Ascending aorta (tissue), 2 donors: ENCODE results near the gene AKR1C3. TPM values are rescaled to one million over a fixed set of nuclear protein-coding genes. Genes with fewer than 3 reads are reported as not detected.
"Not testable (repeated sequence)": the region's sequence is repeated elsewhere in the genome, so short reads cannot be mapped to it uniquely, and the experiment has no call there.

ENCODE experiments used
- DNase-seq, 2 donors: peaks; one replicate each; pipeline ENCODE4 v3.0.0-alpha.2; 2019; ENCODE audit warnings: low spot score in 2 of 2
- H3K27ac ChIP-seq, 2 donors: fragments of 200-600 bp; sonication (generic); one replicate each; pipeline ENCODE4 v1.5.1; 2016 to 2017; ENCODE audit warnings: mild to moderate bottlenecking in 1 of 2
- H3K27me3 ChIP-seq: fragments of 200-600 bp; sonication (generic); one replicate; pipeline ENCODE4 v1.5.1; 2017
- H3K36me3 ChIP-seq, 2 donors: fragments of 200-600 bp; sonication (generic); one replicate each; pipeline ENCODE4 v1.5.1; 2016
- H3K4me1 ChIP-seq, 2 donors: fragments of 200-600 bp; sonication (generic); one replicate each; pipeline ENCODE4 v1.5.1; 2016 to 2017; ENCODE audit warnings: mild to moderate bottlenecking in 1 of 2
- H3K4me3 ChIP-seq, 2 donors: fragments of 200-600 bp; sonication (generic); one replicate each; pipeline ENCODE4 v1.5.1; 2016 to 2017; ENCODE audit warnings: mild to moderate bottlenecking in 1 of 2
- H3K9me3 ChIP-seq, 2 donors: fragments of 200-600 bp; sonication (generic); one replicate each; pipeline ENCODE4 v1.5.1; 2016
- CTCF ChIP-seq, 3 experiments: fragments of 200-600 bp in 2 of 3; fragments of 450-650 bp in 1 of 3; sonication (generic) in 2 of 3; IDR thresholded peaks; one replicate each; pipeline ENCODE4 v1.5.1; 2016 to 2019; ENCODE audit warnings: antibody characterized with exemption in 3 of 3, mild to moderate bottlenecking in 1 of 3, moderate library complexity in 1 of 3
- intact Hi-C: fragments of 100-400 bp; cut with DNase I; formaldehyde crosslinking; loops from one replicate; pipeline ENCODE4 v1.15.1; 2023
- total RNA-seq: library from RNA; depleted of rRNA; stranded (reverse); fragments of >200 nt; gene quantifications from one replicate; pipeline ENCODE4 v1.1.0, GENCODE V29; 2016

AKR1C3 gene
- total RNA-seq, 1 donor from 2014 or later: 64.4 TPM

- TF ChIP-seq CTCF (IDR thresholded peaks at IDR 0.05): no peak
- H3K27me3 ChIP-seq: no peaks in the 10 kb centered on the region
- H3K4me1 ChIP-seq: no peaks in the 10 kb centered on the region
- H3K36me3 ChIP-seq: peaks cover 26 to 48% of the 10 kb centered on the region in 2 donors
- no peaks in the 10 kb centered on the region for H3K9me3 ChIP-seq
- intact Hi-C loops: no loop called here
- no peak overlapping the region for H3K27ac ChIP-seq
- DNase-seq: no peak
- no peak overlapping the region for H3K4me3 ChIP-seq
These were observed 12.3 kb downstream of the AKR1C3 start for GRCh38 chr10:5106553-5106952.

GRCh38 chr10:5107860-5108526, 13.8 kb downstream of the AKR1C3 start:
- intact Hi-C loops: no loop called here
- peaks cover 22 to 37% of the 10 kb centered on the region in 2 donors for H3K36me3 ChIP-seq
- H3K27ac ChIP-seq: no peak overlapping the region
- no peak for DNase-seq
- no peaks in the 10 kb centered on the region for H3K4me1 ChIP-seq
- no peaks in the 10 kb centered on the region for H3K9me3 ChIP-seq
- TF ChIP-seq CTCF (IDR thresholded peaks at IDR 0.05): no peak
- no peak overlapping the region for H3K4me3 ChIP-seq
- H3K27me3 ChIP-seq: no peaks in the 10 kb centered on the region

- Histone ChIP-seq H3K4me1 (no peaks in the 10 kb centered on the region), H3K4me3 (no peak overlapping the region), H3K27ac (no peak overlapping the region), H3K36me3 (peaks cover 16 to 29% of the 10 kb centered on the region in 2 donors), H3K9me3 (no peaks in the 10 kb centered on the region), H3K27me3 (no peaks in the 10 kb centered on the region)
- no peak for TF ChIP-seq CTCF (IDR thresholded peaks at IDR 0.05)
- DNase-seq: no peak
- intact Hi-C loops: no loop called here
These were observed 14.6 kb downstream of the AKR1C3 start for GRCh38 chr10:5108658-5109416.

GRCh38 chr10:5109861-5110260, 15.6 kb downstream of the AKR1C3 start:
- H3K27ac ChIP-seq, H3K4me3 ChIP-seq, H3K9me3 ChIP-seq, H3K4me1 ChIP-seq, DNase-seq, H3K27me3 ChIP-seq, intact Hi-C loops: not testable (repeated sequence)
- peaks cover 13 to 25% of the 10 kb centered on the region in 2 donors for H3K36me3 ChIP-seq

- no peaks in the 10 kb centered on the region for H3K4me1 ChIP-seq
- no peak for TF ChIP-seq CTCF (IDR thresholded peaks at IDR 0.05)
- DNase-seq: no peak
These were observed 22.4 kb downstream of the AKR1C3 start for GRCh38 chr10:5116621-5117020.

GRCh38 chr10:5117026-5117425, 22.8 kb downstream of the AKR1C3 start:
- no peaks in the 10 kb centered on the region for H3K9me3 ChIP-seq
- no peak overlapping the region for H3K4me3 ChIP-seq
- intact Hi-C loops: no loop called here
- no peaks in the 10 kb centered on the region for H3K4me1 ChIP-seq
- no peak for TF ChIP-seq CTCF (IDR thresholded peaks at IDR 0.05)
- no peak overlapping the region for H3K27ac ChIP-seq
- H3K36me3 ChIP-seq: no peaks in the 10 kb centered on the region
- DNase-seq: no peak
- H3K27me3 ChIP-seq: no peaks in the 10 kb centered on the region

More at GRCh38 chr10:5116621-5117020, 22.4 kb downstream of the AKR1C3 start:
- Histone ChIP-seq H3K27ac (no peak overlapping the region), H3K9me3 (no peaks in the 10 kb centered on the region), H3K36me3 (no peaks in the 10 kb centered on the region), H3K4me3 (no peak overlapping the region), H3K27me3 (no peaks in the 10 kb centered on the region)
- intact Hi-C loops: no loop called here

- H3K36me3 ChIP-seq, H3K9me3 ChIP-seq, DNase-seq, intact Hi-C loops, H3K27ac ChIP-seq, H3K4me1 ChIP-seq, H3K4me3 ChIP-seq, H3K27me3 ChIP-seq: not testable (repeated sequence)
These were observed 25.8 kb downstream of the AKR1C3 start for GRCh38 chr10:5119997-5120396.
